Liver (tissue), 9 donors: ENCODE data around the gene ACSL1. TPM values are rescaled to one million over a fixed set of nuclear protein-coding genes. Genes with fewer than 3 reads are reported as not detected.

Source experiments
- DNase-seq: peaks from one replicate; pipeline ENCODE4 v3.0.0-alpha.2; 2017; ENCODE audit warnings: low spot score
- H3K27ac ChIP-seq, 2 donors: one replicate each; pipeline ENCODE4 v1.7.0; 2013; ENCODE audit warnings: inconsistent platforms in 2 of 2, low read length in 2 of 2, control low read depth in 1 of 2, low read depth in 1 of 2, mild to moderate bottlenecking in 1 of 2
- H3K27me3 ChIP-seq, 4 donors: one replicate each; pipeline versions ENCODE4 v1.6.1 to v1.7.0; 2013; ENCODE audit warnings: low read length in 3 of 4, inconsistent platforms in 1 of 4, mild to moderate bottlenecking in 1 of 4, moderate library complexity in 1 of 4; ENCODE audit not compliant: control insufficient read depth in 4 of 4, insufficient read depth in 4 of 4
- H3K36me3 ChIP-seq, 4 donors: one replicate each; pipeline versions ENCODE4 v1.6.1 to v1.7.0; 2013; ENCODE audit warnings: low read length in 3 of 4, mild to moderate bottlenecking in 3 of 4, low read depth in 1 of 4, moderate library complexity in 1 of 4; ENCODE audit not compliant: control insufficient read depth in 4 of 4, insufficient read depth in 3 of 4
- H3K4me1 ChIP-seq, 4 donors: one replicate each; pipeline versions ENCODE4 v1.6.1 to v1.7.0; 2013; ENCODE audit warnings: low read length in 3 of 4, mild to moderate bottlenecking in 3 of 4, moderate library complexity in 1 of 4; ENCODE audit not compliant: control insufficient read depth in 4 of 4, insufficient read depth in 4 of 4
- H3K4me3 ChIP-seq, 3 donors: one replicate each; pipeline versions ENCODE4 v1.6.1 to v1.7.0; 2013; ENCODE audit warnings: low read length in 3 of 3, control low read depth in 1 of 3, low read depth in 1 of 3, mild to moderate bottlenecking in 1 of 3
- H3K9ac ChIP-seq, 2 donors: one replicate each; pipeline ENCODE4 v1.7.0; 2013; ENCODE audit warnings: low read length in 2 of 2, mild to moderate bottlenecking in 2 of 2, moderate library complexity in 2 of 2, control low read depth in 1 of 2, low read depth in 1 of 2
- H3K9me3 ChIP-seq, 4 donors: one replicate each; pipeline versions ENCODE4 v1.6.1 to v1.7.0; 2013; ENCODE audit warnings: low read length in 3 of 4; ENCODE audit not compliant: control insufficient read depth in 4 of 4
- EGR1 ChIP-seq, 2 donors: IDR thresholded peaks; 2 replicates each; pipeline ENCODE4 v1.6.1; 2016 to 2018; ENCODE audit warnings: antibody characterized with exemption in 2 of 2, low read depth in 2 of 2
- FOXA1 ChIP-seq: IDR thresholded peaks from 2 replicates; pipeline ENCODE4 v1.6.1; 2016; ENCODE audit warnings: antibody characterized with exemption
- FOXA2 ChIP-seq: IDR thresholded peaks from 2 replicates; pipeline ENCODE4 v1.6.1; 2016; ENCODE audit warnings: antibody characterized with exemption
- GABPA ChIP-seq, 2 donors: IDR thresholded peaks in 1 of 2; conservative IDR thresholded peaks in 1 of 2; 2 replicates each; pipeline ENCODE4 v1.6.1; 2016; ENCODE audit warnings: antibody characterized with exemption in 2 of 2, mild to moderate bottlenecking in 1 of 2, moderate library complexity in 1 of 2
- HNF4A ChIP-seq, 2 donors: conservative IDR thresholded peaks; 2 replicates each; pipeline ENCODE4 v1.6.1; 2016; ENCODE audit warnings: antibody characterized with exemption in 2 of 2, mild to moderate bottlenecking in 2 of 2
- HNF4G ChIP-seq: IDR thresholded peaks from 2 replicates; pipeline ENCODE4 v1.6.1; 2016; ENCODE audit warnings: antibody characterized with exemption
- JUND ChIP-seq, 2 donors: IDR thresholded peaks; 2 replicates each; pipeline ENCODE4 v1.6.1; 2016; ENCODE audit warnings: antibody characterized with exemption in 2 of 2
- MAX ChIP-seq: IDR thresholded peaks from 2 replicates; pipeline ENCODE4 v1.6.1; 2016; ENCODE audit warnings: antibody characterized with exemption
- NR2F2 ChIP-seq: IDR thresholded peaks from 2 replicates; pipeline ENCODE4 v1.6.1; 2016; ENCODE audit warnings: antibody characterized with exemption
- RXRA ChIP-seq, 2 donors: IDR thresholded peaks; 2 replicates each; pipeline ENCODE4 v1.6.1; 2017 to 2018; ENCODE audit warnings: antibody characterized with exemption in 2 of 2, mild to moderate bottlenecking in 1 of 2
- SP1 ChIP-seq: IDR thresholded peaks from 2 replicates; pipeline ENCODE4 v1.6.1; 2018; ENCODE audit warnings: antibody characterized with exemption, mild to moderate bottlenecking
- TAF1 ChIP-seq: conservative IDR thresholded peaks from 2 replicates; pipeline ENCODE4 v1.6.1; 2016; ENCODE audit warnings: antibody characterized with exemption, mild to moderate bottlenecking
- YY1 ChIP-seq: IDR thresholded peaks from 2 replicates; pipeline ENCODE4 v1.6.1; 2016; ENCODE audit warnings: antibody characterized with exemption, mild to moderate bottlenecking
- WGBS: extraction: QIAGEN DNeasy Blood & Tissue Kit; methylation state at CpG from one replicate; pipeline ENCODE4 v1.1.7; 2013; 5-methylcytosine and 5-hydroxymethylcytosine counted together
- polyA plus RNA-seq, 2 donors: library from polyadenylated mRNA; stranded (reverse) in 1 of 2; unstranded in 1 of 2; fragments of 200-250 nt in 1 of 2; fragments of >200 nt in 1 of 2; fragmentation: Nextera tagmentation in 1 of 2; extraction: Ambion mirVana in 1 of 2; gene quantifications; one replicate each; pipeline versions ENCODE4 v1.2.1 to v1.2.3, GENCODE V29; 2013 to 2015
- total RNA-seq, 2 donors: library from RNA; depleted of rRNA; stranded (reverse); fragments of >200 nt; gene quantifications; one replicate each; pipeline ENCODE4 v1.2.3, GENCODE V29; 2014
- TF ChIP-seq, protein P1 (sequence below): fragments of 150-350 bp; IDR thresholded peaks from 2 replicates; pipeline ENCODE4 v1.5.1; 2017; ENCODE audit warnings: improper control_type of control experiment, low read depth, low read length; ENCODE audit not compliant: missing input control
- TF ChIP-seq, protein P2 (sequence below): IDR thresholded peaks from 2 replicates; pipeline ENCODE4 v1.6.1; 2016; ENCODE audit warnings: antibody characterized with exemption
- TF ChIP-seq, protein P3 (sequence below): IDR thresholded peaks from 2 replicates; pipeline ENCODE4 v1.6.1; 2016; ENCODE audit warnings: antibody characterized with exemption, mild to moderate bottlenecking
- TF ChIP-seq, protein P4 (sequence below): IDR thresholded peaks from 2 replicates; pipeline ENCODE4 v1.6.1; 2016; ENCODE audit warnings: antibody characterized with exemption
- donor health status: healthy.
- donor health status: healthy.
- donor health status: healthy.
- donor health status: healthy.
- donor health status: healthy.

The ACSL1 gene
- total and polyA plus RNA-seq, 4 donors: 210 to 2,226 (median 878) TPM

GRCh38 chr4:184778325-184778724 lies 47.4 kb downstream of the ACSL1 start (continued):
- TF ChIP-seq, protein P1, sequence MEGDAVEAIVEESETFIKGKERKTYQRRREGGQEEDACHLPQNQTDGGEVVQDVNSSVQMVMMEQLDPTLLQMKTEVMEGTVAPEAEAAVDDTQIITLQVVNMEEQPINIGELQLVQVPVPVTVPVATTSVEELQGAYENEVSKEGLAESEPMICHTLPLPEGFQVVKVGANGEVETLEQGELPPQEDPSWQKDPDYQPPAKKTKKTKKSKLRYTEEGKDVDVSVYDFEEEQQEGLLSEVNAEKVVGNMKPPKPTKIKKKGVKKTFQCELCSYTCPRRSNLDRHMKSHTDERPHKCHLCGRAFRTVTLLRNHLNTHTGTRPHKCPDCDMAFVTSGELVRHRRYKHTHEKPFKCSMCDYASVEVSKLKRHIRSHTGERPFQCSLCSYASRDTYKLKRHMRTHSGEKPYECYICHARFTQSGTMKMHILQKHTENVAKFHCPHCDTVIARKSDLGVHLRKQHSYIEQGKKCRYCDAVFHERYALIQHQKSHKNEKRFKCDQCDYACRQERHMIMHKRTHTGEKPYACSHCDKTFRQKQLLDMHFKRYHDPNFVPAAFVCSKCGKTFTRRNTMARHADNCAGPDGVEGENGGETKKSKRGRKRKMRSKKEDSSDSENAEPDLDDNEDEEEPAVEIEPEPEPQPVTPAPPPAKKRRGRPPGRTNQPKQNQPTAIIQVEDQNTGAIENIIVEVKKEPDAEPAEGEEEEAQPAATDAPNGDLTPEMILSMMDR: no peak
- no peak for TF ChIP-seq FOXA1
- no peak for TF ChIP-seq MAX
- TF ChIP-seq HNF4G: no peak

DNA sequence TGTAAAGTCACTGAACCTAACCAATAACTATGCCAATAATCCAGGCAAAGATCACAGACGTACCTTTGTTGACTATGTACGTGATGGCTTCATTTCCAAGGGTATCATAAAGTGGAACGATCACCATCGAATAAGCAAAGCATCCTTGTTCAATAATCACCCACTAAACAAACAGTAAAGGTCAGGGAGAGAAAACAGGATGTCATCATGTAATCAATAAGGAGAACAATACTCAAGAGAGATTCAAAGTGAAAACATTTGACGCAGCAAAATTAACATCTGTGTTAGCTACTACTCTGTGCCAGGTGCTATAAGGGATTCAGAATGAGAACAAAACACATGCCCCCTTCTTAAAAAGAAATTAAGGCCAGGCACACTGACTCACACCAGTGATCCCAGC lies 48.9 kb downstream of the ACSL1 start:
- no peak overlapping the region for H3K4me3 ChIP-seq
- peaks cover 2 to 21% (median 16%) of the 10 kb centered on the region in 4 donors for H3K4me1 ChIP-seq
- peak overlapping the region in 1 of 2 donors; percentile 11 for H3K27ac ChIP-seq
- DNase-seq: no peak
- H3K36me3 ChIP-seq: peaks cover 5 to 66% (median 62%) of the 10 kb centered on the region in 4 donors
- no peak overlapping the region for H3K9ac ChIP-seq
- H3K9me3 ChIP-seq: no peaks in the 10 kb centered on the region
- no peaks in the 10 kb centered on the region for H3K27me3 ChIP-seq
- TF ChIP-seq, protein P2, sequence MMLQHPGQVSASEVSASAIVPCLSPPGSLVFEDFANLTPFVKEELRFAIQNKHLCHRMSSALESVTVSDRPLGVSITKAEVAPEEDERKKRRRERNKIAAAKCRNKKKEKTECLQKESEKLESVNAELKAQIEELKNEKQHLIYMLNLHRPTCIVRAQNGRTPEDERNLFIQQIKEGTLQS: peak; percentile 44
- TF ChIP-seq JUND (IDR thresholded peaks at IDR 0.05) (peak in 1 of 2 donors; percentile 5), HNF4G (no peak), MAX (no peak), TAF1 (no peak), RXRA (IDR thresholded peaks at IDR 0.05) (peak; percentile 13 to 31), YY1 (no peak), NR2F2 (peak; percentile 27), SP1 (peak; percentile 24), EGR1 (IDR thresholded peaks at IDR 0.05; ENCODE audit: low read depth in 2 of 2) (no peak), HNF4A (conservative IDR thresholded peaks at IDR 0.05) (peak; percentile 21 to 39), FOXA2 (peak; percentile 45), GABPA (IDR thresholded peaks at IDR 0.05 in 1 of 2, conservative IDR thresholded peaks at IDR 0.05 in 1 of 2) (no peak)
- TF ChIP-seq, protein P3, sequence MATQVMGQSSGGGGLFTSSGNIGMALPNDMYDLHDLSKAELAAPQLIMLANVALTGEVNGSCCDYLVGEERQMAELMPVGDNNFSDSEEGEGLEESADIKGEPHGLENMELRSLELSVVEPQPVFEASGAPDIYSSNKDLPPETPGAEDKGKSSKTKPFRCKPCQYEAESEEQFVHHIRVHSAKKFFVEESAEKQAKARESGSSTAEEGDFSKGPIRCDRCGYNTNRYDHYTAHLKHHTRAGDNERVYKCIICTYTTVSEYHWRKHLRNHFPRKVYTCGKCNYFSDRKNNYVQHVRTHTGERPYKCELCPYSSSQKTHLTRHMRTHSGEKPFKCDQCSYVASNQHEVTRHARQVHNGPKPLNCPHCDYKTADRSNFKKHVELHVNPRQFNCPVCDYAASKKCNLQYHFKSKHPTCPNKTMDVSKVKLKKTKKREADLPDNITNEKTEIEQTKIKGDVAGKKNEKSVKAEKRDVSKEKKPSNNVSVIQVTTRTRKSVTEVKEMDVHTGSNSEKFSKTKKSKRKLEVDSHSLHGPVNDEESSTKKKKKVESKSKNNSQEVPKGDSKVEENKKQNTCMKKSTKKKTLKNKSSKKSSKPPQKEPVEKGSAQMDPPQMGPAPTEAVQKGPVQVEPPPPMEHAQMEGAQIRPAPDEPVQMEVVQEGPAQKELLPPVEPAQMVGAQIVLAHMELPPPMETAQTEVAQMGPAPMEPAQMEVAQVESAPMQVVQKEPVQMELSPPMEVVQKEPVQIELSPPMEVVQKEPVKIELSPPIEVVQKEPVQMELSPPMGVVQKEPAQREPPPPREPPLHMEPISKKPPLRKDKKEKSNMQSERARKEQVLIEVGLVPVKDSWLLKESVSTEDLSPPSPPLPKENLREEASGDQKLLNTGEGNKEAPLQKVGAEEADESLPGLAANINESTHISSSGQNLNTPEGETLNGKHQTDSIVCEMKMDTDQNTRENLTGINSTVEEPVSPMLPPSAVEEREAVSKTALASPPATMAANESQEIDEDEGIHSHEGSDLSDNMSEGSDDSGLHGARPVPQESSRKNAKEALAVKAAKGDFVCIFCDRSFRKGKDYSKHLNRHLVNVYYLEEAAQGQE: no peak
- TF ChIP-seq, protein P4, sequence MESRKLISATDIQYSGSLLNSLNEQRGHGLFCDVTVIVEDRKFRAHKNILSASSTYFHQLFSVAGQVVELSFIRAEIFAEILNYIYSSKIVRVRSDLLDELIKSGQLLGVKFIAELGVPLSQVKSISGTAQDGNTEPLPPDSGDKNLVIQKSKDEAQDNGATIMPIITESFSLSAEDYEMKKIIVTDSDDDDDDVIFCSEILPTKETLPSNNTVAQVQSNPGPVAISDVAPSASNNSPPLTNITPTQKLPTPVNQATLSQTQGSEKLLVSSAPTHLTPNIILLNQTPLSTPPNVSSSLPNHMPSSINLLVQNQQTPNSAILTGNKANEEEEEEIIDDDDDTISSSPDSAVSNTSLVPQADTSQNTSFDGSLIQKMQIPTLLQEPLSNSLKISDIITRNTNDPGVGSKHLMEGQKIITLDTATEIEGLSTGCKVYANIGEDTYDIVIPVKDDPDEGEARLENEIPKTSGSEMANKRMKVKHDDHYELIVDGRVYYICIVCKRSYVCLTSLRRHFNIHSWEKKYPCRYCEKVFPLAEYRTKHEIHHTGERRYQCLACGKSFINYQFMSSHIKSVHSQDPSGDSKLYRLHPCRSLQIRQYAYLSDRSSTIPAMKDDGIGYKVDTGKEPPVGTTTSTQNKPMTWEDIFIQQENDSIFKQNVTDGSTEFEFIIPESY: no peak
- TF ChIP-seq, protein P1: no peak
- 33% methylated on average over 5 of the region's 5 CpGs for WGBS
